ENCODE measurements around the gene MVK.

DNA sequence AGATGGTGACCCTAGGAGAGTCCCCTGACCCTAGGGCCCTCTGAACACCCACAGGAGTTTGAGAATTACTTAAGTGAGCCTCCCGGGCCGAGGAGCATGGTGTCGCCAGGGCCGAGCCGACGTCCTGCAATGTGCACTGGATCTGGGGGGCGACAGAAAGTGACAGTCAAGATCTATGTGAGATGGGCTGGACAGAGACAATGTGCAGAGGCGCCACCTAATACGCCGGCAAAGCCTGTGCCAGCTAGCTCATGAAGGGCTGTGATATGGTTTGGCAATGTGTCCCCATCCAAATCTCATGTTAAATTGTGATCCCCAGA lies 11.9 kb upstream of the MVK start:
- TF ChIP-seq EZH2 (IDR thresholded peaks at IDR 0.05; ENCODE audit: insufficient read depth, poor library complexity, severe bottlenecking) = no peak
- TF ChIP-seq EZH2phosphoT487 (IDR thresholded peaks at IDR 0.05; ENCODE audit: insufficient read depth, low read depth) = no peak

Measured in GM23248 (cell line).